GM18867 (cell line): ENCODE results near the gene SMYD3.
"Not testable (repeated sequence)": the region's sequence is repeated elsewhere in the genome, so short reads cannot be mapped to it uniquely, and the experiment has no call there.

Experiments
- ATAC-seq: cut with Tn5 transposase; IDR thresholded peaks from one replicate; pipeline ENCODE4 v1.9.1; 2021; ENCODE audit warnings: mild to moderate bottlenecking, moderate library complexity; ENCODE audit not compliant: unreplicated experiment

SMYD3 gene

GRCh38 chr1:246081138-246081702 is 425.9 kb downstream of the SMYD3 start:
- no peak for ATAC-seq

DNA sequence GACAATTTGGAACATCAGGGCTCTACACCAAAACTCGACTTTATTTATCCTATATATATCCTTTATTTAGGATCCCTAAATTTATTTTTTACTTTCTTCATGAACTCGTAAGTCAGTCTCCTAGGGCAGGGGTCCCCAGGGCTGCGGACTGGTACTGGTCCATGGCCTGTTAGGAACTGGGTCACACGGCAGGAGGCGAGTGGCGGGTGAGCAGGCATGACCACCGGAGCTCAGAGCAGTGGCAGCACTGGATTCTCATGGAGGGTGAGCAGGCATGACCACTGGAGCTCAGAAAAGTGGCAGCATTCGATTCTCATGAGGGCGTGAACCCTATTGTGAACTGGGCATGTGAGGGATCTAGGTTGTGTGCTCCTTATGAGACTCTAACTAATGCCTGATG is 427.0 kb downstream of the SMYD3 start:
- ATAC-seq, result no peak

- no peak for ATAC-seq
Measured at GRCh38 chr1:246078888-246079252, 428.2 kb downstream of the SMYD3 start.

GRCh38 chr1:246078126-246078887 is 428.8 kb downstream of the SMYD3 start:
- no peak for ATAC-seq

- ATAC-seq, result no peak
Measured at GRCh38 chr1:246077476-246077875, 429.6 kb downstream of the SMYD3 start.

- ATAC-seq, result no peak
Measured at GRCh38 chr1:246074421-246074820, 432.7 kb downstream of the SMYD3 start.

GRCh38 chr1:246072456-246072955 is 434.6 kb downstream of the SMYD3 start:
- ATAC-seq, result no peak

- ATAC-seq, result not testable (repeated sequence)
Measured at GRCh38 chr1:246071981-246072380, 435.1 kb downstream of the SMYD3 start.

DNA sequence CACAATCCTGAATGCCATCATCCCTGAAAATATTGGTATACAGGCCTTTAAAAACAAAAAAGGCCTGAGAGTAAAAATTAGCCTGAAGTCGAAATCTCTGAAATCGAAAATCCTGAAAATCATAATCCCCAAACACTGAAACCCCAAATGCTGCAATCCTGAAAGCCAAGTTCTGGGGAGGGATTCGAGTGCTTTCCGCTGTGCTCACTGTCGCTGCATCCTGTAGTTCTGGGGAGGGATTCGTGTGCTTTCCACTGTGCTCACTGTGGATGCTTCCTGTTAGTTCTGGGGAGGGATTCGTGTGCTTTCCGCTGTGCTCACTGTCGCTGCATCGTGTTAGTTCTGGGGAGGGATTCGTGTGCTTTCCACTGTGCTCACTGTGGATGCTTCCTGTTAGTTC is 435.5 kb downstream of the SMYD3 start:
- not testable (repeated sequence) for ATAC-seq

GRCh38 chr1:246069581-246069980 is 437.5 kb downstream of the SMYD3 start:
- ATAC-seq, result no peak

GRCh38 chr1:246068619-246069509 is 438.2 kb downstream of the SMYD3 start:
- no peak for ATAC-seq

DNA sequence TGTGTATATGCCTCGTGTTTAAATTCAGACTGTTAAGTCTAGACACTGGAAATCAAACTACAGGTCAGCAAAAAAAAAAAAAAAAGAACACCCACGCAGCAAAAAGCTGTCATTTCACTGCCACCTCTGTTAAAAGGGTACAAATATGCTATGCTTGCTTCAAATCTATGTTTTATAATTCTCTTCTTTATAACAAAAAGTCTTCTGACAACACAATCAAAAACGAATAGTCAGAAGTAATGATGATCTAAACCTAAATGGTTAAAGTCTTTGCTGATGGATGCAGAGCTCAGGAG is 438.9 kb downstream of the SMYD3 start:
- ATAC-seq, result no peak

- no peak for ATAC-seq
Measured at GRCh38 chr1:246067432-246068216, 439.5 kb downstream of the SMYD3 start.

GRCh38 chr1:246066573-246066972 is 440.5 kb downstream of the SMYD3 start:
- ATAC-seq, result no peak

DNA sequence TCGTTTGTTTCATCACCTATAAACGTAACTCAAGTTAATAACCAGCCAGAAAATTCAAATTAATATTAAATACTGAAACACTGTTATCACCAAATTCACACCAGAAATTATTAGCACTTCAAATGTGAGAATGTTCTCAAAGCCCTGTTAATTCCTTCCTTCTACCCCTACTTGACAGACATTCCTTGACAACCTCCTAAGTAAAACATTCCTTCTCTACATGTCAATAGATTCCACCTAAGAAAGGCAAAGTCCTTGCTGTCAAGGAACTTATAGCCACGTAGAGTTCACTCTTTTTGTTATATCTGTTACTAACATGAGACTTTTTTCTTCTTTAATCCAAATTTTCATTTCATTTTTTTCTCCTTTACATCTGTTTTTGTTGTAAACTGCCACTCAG is 441.5 kb downstream of the SMYD3 start:
- no peak for ATAC-seq

DNA sequence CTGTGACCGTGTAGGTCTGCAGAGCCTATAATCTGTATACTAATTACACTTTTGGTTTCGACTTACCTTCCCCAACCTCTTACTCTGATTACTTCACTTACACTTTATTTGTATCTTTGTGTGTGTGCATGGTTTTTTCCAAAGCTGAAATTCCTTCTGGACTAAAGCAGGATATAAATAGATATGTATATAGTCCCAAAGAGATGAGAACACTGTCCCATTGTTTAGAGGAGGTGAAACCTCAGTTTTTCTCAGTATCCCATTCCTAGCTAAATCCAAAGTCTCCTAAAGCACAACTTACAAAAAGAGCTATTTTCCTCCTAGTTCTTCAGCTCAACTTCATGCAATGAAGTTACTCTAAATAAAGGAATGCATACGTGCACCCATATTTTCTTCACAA is 442.2 kb downstream of the SMYD3 start:
- ATAC-seq, result no peak

- no peak for ATAC-seq
Measured at GRCh38 chr1:246063013-246063616, 444.0 kb downstream of the SMYD3 start.

DNA sequence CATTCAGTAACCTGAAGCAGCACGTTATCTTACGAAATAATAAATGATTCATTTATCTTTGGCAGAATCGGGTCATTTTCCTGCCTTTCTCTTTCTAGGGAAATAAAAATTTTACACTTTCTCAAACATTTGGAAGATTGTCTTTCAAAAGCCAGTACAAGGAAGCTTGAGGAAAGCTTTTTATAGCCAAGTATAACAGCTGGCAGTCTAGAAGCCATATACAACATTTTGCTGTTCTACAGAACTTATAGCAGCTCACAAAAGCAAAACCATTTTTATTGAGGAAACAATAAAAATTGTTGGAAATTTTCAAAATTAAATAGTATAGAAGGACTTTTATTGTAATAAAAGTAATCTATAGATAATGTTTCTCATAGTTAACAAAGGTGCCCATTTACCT is 448.6 kb downstream of the SMYD3 start:
- no peak for ATAC-seq

DNA sequence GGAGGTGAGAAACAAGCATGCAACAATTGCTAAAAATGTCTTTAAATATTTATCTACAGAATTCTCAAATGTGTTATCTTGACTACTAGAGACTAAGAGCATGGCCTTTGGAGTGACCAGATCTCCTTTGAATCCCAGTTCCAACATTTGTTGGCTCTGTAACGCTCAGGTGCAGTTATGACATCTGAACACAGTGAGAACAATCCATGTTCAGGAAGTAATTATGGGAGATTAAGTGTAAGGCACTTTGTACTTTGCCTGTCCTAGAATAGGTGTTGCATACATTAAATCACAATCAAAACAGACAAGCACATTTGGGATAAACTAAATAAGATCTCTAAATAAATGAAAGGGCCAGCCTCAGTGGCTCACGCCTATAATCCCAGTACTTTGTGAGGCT is 454.5 kb downstream of the SMYD3 start:
- no peak for ATAC-seq

GRCh38 chr1:246051909-246052518 is 455.1 kb downstream of the SMYD3 start:
- no peak for ATAC-seq
